H1 (cell line): ENCODE data around the gene MRTFA. TPM values are rescaled to one million over a fixed set of nuclear protein-coding genes. Genes with fewer than 3 reads are reported as not detected.

Experiments used
- ASH2L ChIP-seq: fragments of 200-600, 300-600 bp; sonication (generic); IDR thresholded peaks from one replicate; pipeline ENCODE4 v1.7.1; 2017; ENCODE audit warnings: low read length
- BACH1 ChIP-seq: IDR thresholded peaks from 2 replicates; pipeline ENCODE4 v1.6.1; 2012; ENCODE audit warnings: low read length, improper control_type of control experiment
- CTBP2 ChIP-seq: IDR thresholded peaks from 2 replicates; pipeline ENCODE4 v1.7.0; 2011; ENCODE audit warnings: borderline replicate concordance, mild to moderate bottlenecking, moderate library complexity, mixed read lengths, low read length; ENCODE audit not compliant: insufficient read depth, insufficient read length
- EGR1 ChIP-seq: IDR thresholded peaks from 2 replicates; pipeline ENCODE4 v1.6.1; 2011; ENCODE audit warnings: low read depth, low read length, borderline replicate concordance
- KDM4A ChIP-seq: IDR thresholded peaks from one replicate; pipeline ENCODE4 v1.7.1; 2012; ENCODE audit warnings: low read depth, mild to moderate bottlenecking, moderate library complexity, low read length, inconsistent platforms; ENCODE audit not compliant: severe bottlenecking
- MAFK ChIP-seq: IDR thresholded peaks from 2 replicates; pipeline ENCODE4 v1.6.1; 2012; ENCODE audit warnings: low read depth, mild to moderate bottlenecking, improper control_type of control experiment, low read length
- NRF1 ChIP-seq: IDR thresholded peaks from 2 replicates; pipeline ENCODE4 v1.6.1; 2011; ENCODE audit warnings: mild to moderate bottlenecking, low read depth, low read length, improper control_type of control experiment
- PHF8 ChIP-seq: fragments of 200-600 bp; sonication (generic); conservative IDR thresholded peaks from 2 replicates; pipeline ENCODE4 v1.7.1; 2012; ENCODE audit warnings: low read depth, mild to moderate bottlenecking, inconsistent platforms, low read length, moderate library complexity
- POLR2AphosphoS5 ChIP-seq: IDR thresholded peaks from 2 replicates; pipeline ENCODE4 v1.6.1; 2011; ENCODE audit warnings: low read depth, low read length
- RFX5 ChIP-seq: IDR thresholded peaks from 2 replicates; pipeline ENCODE4 v1.6.1; 2011; ENCODE audit warnings: low read depth, low read length, improper control_type of control experiment, borderline replicate concordance
- SAP30 ChIP-seq: fragments of 300-600 bp; sonication (generic); IDR thresholded peaks from 2 replicates; pipeline ENCODE4 v1.7.1; 2012; ENCODE audit warnings: low read length, moderate library complexity, mild to moderate bottlenecking, inconsistent platforms; ENCODE audit not compliant: insufficient read depth, insufficient replicate concordance
- SIRT6 ChIP-seq: IDR thresholded peaks from one replicate; pipeline ENCODE4 v1.7.1; 2012; ENCODE audit warnings: low read length, inconsistent platforms
- SP2 ChIP-seq: IDR thresholded peaks from 2 replicates; pipeline ENCODE4 v1.6.1; 2012; ENCODE audit warnings: mild to moderate bottlenecking, low read length, inconsistent platforms
- SRF ChIP-seq: IDR thresholded peaks from 2 replicates; pipeline ENCODE4 v1.6.1; 2011; ENCODE audit warnings: mild to moderate bottlenecking, low read depth, low read length, moderate library complexity
- TBP ChIP-seq: IDR thresholded peaks from 2 replicates; pipeline ENCODE4 v1.6.1; 2011; ENCODE audit warnings: low read depth, low read length, improper control_type of control experiment
- TCF12 ChIP-seq: IDR thresholded peaks from 2 replicates; pipeline ENCODE4 v1.6.1; 2011; ENCODE audit warnings: low read depth, mild to moderate bottlenecking, low read length
- YY1 ChIP-seq: IDR thresholded peaks from 2 replicates; pipeline ENCODE4 v1.6.1; 2011; ENCODE audit warnings: low read depth, mild to moderate bottlenecking, low read length
- polyA plus RNA-seq, 7 experiments: library from polyadenylated mRNA; depleted of rRNA in 3 of 7; stranded (reverse) in 5 of 7; unstranded in 2 of 7; fragments of >200 nt in 5 of 7; fragments of 200-250 nt in 2 of 7; gene quantifications; 1 replicate in 5 of 7; 2 replicates in 1 of 7; 4 replicates in 1 of 7; pipeline versions ENCODE4 v1.2.1 to v1.2.3, GENCODE V29; 2011 to 2013; ENCODE audit warnings: missing spikeins in 2 of 7, mixed read lengths in 2 of 7
- total RNA-seq: library from RNA; stranded (reverse); fragmentation: NEBNext Ultra II Directional; extraction: Animal tissue kit (Norgen Biotek cat#: 25700); gene quantifications from 2 replicates; pipeline ENCODE4 v1.2.1, GENCODE V29; 2021
- TF ChIP-seq, protein P1 (sequence below): IDR thresholded peaks from 2 replicates; pipeline ENCODE4 v1.6.1; 2012; ENCODE audit warnings: inconsistent platforms
- TF ChIP-seq, protein P2 (sequence below), 3 experiments: IDR thresholded peaks; 1 replicate in 2 of 3; 2 replicates in 1 of 3; pipeline versions ENCODE4 v1.5.1 to v1.6.1; 2011; ENCODE audit warnings: low read length in 3 of 3, mild to moderate bottlenecking in 3 of 3, inconsistent platforms in 2 of 3, low read depth in 1 of 3, moderate library complexity in 1 of 3; ENCODE audit not compliant: insufficient read depth in 1 of 3; ENCODE audit errors: control extremely low read depth in 1 of 3
- TF ChIP-seq, protein P3 (sequence below): IDR thresholded peaks from 2 replicates; pipeline ENCODE4 v1.6.1; 2012; ENCODE audit warnings: low read length, inconsistent platforms

The MRTFA gene
- total and polyA plus RNA-seq, 2 of the 8 experiments (the other 6 are each of a cell fraction or from before 2014, with no cell fraction given): 5.4 to 37.9 TPM

DNA sequence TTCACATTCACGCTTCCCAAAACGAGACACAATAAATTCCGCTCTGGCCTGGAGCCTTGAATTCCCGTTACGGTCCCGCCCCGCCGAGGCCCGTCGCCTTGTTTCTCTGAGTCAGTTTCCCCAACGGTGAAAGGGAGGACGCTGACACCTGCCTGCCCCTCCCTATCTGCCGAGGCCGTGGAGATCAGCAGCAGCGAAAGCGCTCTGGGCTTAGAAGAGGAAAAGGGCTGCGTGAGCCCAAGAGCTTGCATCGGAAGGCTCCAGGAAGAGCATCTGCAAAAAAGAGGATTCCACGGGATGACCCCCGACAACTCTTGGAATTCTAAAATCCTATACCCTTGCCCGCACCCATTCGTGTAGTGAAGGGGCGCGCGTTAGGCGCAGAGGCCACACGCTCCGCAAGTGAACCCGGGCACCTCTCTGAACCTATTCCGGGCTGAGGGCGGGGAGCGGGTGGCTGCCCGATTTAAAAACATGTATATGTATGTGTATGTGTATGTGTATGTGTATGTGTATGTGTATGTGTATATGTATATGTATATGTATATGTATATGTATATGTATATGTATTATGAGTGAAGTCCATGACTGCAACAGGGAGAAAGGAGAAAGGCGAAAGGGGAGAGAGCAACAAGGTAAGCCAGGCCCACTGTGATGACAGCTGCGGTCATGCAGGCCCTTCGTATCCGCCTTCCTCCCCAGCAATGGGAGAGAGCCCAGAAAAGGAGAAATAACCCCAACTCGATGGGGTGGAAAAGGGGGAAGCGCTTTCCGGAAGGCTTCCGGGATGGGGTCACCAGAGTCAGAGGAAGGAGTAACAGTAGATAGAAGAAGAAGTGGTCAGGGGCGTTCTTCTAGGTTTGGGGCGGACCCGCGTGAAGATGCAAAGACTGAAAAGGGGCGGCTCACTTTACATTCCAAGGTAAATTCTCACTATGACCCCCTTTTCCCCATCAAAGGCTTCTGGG is 948 bp upstream of the MRTFA start (continued):
- TF ChIP-seq TBP: no peak
- TF ChIP-seq CTBP2: no peak
- TF ChIP-seq MAFK: no peak
- TF ChIP-seq, protein P1, sequence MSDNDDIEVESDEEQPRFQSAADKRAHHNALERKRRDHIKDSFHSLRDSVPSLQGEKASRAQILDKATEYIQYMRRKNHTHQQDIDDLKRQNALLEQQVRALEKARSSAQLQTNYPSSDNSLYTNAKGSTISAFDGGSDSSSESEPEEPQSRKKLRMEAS: 0 out of 2 replicates have a peak, but pooled peaks have one; percentile 5
- no peak for TF ChIP-seq POLR2AphosphoS5
- TF ChIP-seq SRF: no peak
- peak; percentile 93 for TF ChIP-seq KDM4A
- TF ChIP-seq NRF1: no peak
- no peak for TF ChIP-seq EGR1
- TF ChIP-seq TCF12: no peak
- TF ChIP-seq SP2: no peak
- TF ChIP-seq SAP30: no peak
- TF ChIP-seq ASH2L: peak; percentile 6
- TF ChIP-seq, protein P2, sequence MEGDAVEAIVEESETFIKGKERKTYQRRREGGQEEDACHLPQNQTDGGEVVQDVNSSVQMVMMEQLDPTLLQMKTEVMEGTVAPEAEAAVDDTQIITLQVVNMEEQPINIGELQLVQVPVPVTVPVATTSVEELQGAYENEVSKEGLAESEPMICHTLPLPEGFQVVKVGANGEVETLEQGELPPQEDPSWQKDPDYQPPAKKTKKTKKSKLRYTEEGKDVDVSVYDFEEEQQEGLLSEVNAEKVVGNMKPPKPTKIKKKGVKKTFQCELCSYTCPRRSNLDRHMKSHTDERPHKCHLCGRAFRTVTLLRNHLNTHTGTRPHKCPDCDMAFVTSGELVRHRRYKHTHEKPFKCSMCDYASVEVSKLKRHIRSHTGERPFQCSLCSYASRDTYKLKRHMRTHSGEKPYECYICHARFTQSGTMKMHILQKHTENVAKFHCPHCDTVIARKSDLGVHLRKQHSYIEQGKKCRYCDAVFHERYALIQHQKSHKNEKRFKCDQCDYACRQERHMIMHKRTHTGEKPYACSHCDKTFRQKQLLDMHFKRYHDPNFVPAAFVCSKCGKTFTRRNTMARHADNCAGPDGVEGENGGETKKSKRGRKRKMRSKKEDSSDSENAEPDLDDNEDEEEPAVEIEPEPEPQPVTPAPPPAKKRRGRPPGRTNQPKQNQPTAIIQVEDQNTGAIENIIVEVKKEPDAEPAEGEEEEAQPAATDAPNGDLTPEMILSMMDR (IDR thresholded peaks at IDR 0.05; ENCODE audit: control extremely low read depth in 1 of 3, insufficient read depth in 1 of 3, low read depth in 1 of 3, low read length in 3 of 3): no peak
- no peak for TF ChIP-seq SIRT6
- TF ChIP-seq YY1: no peak
- TF ChIP-seq RFX5: no peak
- TF ChIP-seq BACH1: no peak
- TF ChIP-seq PHF8: peak; percentile 24
- TF ChIP-seq, protein P3, sequence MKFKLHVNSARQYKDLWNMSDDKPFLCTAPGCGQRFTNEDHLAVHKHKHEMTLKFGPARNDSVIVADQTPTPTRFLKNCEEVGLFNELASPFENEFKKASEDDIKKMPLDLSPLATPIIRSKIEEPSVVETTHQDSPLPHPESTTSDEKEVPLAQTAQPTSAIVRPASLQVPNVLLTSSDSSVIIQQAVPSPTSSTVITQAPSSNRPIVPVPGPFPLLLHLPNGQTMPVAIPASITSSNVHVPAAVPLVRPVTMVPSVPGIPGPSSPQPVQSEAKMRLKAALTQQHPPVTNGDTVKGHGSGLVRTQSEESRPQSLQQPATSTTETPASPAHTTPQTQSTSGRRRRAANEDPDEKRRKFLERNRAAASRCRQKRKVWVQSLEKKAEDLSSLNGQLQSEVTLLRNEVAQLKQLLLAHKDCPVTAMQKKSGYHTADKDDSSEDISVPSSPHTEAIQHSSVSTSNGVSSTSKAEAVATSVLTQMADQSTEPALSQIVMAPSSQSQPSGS: no peak
